Effector CD8-positive, alpha-beta T cell (primary cell): ENCODE data around the gene AKR1E2.
"Not testable (repeated sequence)": the region's sequence is repeated elsewhere in the genome, so short reads cannot be mapped to it uniquely, and the experiment has no call there.

Source experiments
- DNase-seq: peaks from one replicate; lab custom pipeline; 2025; lab: John Stamatoyannopoulos, UW

AKR1E2 gene

DNA sequence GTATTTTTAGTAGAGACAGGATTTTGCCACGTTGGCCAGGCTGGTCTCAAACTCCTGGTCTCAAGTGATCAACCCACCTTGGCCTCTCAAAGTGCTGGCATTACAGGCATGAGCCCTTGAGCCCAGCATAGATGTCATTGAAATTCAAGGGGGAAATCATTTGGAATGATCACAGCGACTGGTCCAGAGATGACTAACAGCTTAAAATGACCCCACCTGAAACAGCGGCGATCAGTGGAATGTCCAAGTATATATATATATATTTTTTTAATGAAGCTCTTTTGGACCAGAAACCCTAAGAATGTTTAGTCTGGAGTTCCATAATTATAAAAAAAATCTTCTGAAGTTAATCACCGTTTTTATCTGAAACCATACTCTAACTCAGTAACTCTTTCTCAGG is 12.5 kb upstream of the AKR1E2 start:
- DNase-seq = no peak

DNA sequence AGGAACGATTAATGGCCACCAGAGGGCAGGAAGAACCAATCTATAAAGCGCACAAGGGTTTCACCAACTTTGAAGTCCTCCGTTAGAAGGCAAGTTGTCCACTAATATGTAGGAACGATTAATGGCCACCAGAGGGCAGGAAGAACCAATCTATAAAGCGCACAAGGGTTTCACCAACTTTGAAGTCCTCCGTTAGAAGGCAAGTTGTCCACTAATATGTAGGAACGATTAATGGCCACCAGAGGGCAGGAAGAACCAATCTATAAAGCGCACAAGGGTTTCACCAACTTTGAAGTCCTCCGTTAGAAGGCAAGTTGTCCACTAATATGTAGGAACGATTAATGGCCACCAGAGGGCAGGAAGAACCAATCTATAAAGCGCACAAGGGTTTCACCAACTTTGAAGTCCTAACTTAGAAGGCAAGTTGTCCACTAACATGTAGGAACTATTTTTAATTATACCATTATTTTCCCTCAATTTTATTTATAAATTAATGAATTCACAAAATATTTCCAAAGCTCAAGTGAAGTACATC is 10.3 kb upstream of the AKR1E2 start:
- not testable (repeated sequence) for DNase-seq

DNA sequence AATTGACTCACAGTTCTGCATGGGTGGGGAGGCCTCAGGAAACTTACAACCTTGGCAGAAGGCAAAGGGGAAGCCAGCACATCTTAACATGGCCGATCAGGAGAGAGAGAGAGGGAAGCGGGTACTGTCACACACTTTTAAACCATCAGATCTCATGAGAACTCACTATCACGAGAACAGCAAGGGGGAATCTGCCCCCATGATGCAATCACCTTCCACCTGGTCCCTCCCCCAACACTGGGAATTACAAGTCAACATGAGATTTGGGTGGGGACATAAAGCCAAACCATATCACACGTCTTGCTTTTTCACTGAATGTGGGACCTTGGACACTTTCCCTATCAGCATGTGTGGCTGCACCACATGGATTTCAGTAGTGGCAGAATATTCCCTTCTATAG is 9.0 kb upstream of the AKR1E2 start:
- DNase-seq = no peak

DNA sequence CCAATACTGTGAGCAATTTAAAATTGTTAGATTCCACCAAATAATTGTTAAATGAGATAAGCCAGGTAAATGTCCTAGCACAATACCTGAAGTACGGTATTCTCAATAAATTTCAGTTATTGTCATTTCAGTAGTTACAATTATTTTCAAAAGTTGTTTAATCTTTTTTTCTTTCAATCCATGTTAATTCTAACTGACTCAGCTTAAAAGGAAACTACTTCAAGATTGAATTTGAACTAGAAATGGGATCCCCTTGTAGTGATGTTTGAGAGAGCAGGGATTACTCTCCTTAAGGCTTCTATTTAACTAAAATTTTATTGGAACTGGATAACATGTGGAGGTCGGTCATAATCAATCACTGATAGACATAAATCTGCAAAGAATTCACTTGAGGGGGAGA is 6.9 kb upstream of the AKR1E2 start:
- no peak for DNase-seq

DNA sequence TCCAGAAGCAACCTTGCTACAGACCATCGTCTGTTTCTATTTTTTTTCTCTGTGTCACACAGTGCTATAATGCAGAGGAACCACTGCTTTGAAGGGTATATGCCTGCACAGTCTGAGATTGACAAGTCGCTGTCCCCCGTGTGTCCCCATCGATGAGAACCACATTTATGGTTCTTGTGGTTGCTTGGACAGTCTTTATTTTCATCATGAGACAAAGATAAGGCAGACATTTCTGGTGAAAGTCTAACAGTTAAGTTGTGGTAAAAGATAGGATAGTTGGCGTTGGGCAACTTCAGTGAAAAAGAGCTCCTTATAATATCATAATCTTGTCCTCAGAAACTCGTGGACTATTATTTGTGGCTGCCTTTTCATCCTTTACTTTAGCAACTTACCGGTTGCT is 6.3 kb upstream of the AKR1E2 start:
- DNase-seq = no peak

DNA sequence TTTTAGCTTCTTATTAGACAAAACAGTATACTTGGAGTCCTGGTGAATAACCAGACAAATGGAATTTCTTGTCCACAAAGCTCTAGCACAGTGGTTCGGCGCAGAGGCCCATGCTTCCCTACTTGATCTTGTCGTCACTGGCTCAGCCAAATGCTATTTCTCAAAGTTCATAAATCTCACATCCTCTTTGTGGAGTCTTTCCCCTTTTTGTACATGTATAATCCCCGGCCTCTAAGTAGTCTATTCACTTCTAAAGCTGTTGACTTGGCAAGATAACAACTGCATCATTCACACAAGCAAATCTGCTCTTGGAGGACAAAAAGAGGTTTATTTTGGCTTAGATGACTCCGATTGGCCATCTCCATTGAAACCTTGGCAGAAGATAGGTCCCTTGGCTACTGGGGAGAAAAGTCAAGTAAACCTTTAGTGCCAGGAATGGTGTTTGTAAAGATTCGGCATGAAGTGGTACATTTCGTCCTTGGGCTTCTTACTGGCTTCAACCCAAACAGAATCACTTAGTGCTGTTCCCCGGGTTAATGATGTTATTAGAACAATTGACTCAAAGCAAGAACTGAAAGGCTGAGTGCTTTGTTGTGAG is 5.1 kb upstream of the AKR1E2 start:
- no peak for DNase-seq

DNA sequence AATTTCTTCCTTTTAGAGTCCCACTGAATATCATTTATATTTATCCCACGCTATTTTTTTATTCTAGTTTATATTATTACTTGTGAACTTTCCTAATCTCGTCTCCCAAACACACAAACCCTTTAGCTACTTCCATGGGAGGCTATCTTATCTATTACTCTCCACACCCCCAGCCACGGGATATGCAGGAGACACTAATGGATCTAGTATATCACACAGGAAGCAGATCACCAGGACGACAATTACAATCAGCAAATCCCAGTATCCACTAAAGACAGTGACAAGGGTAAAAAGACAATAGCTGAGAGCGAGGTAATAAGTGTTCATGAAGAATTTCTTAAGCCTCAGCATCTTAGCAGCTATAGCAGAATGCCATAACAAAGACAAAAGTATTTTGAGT is 3.8 kb upstream of the AKR1E2 start:
- no peak for DNase-seq

DNA sequence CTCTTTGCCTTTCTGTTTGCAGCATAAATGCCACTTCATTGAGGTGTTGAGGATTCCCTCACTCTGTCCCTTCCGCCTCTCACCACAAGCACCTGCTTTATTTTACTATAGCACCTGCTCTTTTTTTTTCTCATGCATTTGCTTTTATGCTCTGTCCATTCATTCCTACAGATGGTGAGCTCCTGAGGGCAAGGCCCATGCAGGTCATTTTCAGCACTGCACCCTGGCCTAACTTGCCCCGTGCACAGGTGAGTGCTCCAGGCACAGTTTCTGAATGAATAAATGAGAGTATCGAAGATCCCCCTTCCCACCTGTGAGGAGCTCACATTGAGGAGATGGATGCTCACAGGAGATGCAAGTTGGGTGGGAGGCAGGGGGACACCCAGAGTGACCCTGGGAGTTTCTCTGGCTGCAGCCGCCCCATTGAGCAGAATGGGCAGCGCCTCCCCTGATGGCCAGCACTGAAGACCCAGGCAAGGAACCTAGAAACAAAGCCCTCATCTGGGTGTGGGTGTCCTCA is 1.2 kb upstream of the AKR1E2 start:
- DNase-seq = no peak

DNA sequence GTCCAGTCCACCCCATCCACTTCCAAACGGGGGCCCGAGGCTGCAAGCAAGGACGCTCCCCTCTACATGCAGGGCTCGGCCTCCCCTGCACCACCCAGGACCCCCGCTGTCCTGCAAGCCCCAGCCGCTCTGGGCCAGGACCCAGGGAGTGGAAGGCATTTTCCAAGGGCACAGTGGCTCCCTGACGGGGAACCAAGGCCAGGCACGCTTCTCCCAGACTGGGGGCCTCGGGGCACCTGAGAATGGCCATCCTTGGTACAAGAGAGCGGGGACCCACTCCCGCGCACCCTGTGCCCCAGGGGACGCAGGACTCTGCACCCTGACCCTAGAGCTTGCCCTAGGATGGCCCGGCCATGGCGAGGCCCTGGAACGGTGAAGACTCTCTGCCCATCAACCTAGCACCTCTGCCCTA is 545 bp upstream of the AKR1E2 start:
- DNase-seq = no peak

DNA sequence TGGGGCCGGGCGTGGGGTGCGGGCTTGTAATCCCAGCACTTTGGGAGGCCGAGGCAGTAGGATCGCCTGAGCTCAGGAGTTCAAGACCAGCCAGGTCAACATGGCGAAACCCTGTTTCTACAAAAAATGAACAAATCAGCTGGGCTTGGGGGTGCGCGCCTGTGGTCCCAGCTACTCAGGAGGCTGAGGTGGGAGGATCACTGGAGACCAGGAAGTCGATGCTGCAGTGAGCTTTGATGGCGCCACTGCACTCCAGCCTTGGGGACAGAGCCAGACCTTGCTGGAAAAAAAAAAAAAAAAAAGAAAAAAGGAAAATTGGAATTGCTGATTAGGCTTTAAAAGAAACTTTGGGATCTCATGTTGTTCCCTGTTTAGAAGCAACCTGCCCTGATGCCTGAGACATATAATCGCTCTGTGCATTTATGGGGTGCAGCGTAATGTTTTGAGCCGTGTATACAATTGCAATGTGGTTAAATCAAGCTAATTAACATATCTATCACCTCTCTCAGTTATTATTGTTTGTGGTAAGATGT is 851 bp downstream of the AKR1E2 start:
- no peak for DNase-seq

DNA sequence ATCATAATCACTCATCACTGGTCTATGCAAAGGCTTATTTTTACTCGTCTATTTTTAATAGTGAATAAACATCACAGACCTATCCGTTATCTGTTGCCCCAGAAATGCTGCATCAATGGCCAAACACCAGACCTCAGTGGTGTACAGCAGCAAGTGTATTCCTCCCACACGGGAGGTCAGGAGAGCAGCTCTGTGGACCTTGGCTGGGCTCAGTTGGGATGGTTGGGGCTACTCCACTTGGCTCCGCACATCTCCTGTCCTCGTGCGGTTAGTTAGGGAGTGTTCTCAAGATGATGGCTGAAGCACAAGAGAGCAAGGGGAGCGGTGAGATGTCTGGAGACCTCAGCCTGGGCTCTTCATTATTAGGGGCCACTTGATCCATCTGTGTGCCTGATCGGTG is 2.0 kb downstream of the AKR1E2 start:
- no peak for DNase-seq

DNA sequence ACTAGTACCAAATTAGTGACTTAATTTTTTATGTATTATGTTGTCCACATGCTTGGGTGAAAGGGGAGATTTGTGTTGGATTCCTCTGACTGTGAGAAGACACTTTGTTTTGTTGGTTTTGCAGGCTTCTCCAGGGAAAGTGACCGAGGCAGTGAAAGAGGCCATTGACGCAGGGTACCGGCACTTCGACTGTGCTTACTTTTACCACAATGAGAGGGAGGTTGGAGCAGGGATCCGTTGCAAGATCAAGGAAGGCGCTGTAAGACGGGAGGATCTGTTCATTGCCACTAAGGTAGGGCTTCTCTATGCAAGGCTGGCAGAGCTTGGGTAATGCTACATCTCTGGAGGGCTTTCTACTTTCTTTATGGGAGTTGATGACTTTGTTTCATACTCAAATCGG is 4.5 kb downstream of the AKR1E2 start:
- DNase-seq = no peak

DNA sequence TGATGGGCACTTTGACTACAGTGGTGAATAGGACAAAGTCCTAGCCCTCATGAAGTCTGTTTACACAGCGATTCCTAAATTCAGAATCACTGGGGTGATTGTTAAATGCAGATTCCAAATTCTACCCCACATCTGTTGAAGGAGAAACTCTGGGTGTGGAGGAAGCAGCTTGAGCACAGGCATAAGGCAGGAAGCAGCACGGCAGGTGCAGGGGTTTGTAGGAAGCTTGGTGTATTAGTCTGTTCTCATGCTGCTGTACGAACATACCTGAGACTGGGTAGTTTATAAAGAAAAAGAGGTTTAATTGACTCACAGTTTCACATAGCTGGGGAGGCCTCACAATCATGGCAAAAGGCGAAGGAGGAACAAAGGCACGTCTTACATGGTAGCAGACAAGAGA is 5.1 kb downstream of the AKR1E2 start:
- DNase-seq = no peak

DNA sequence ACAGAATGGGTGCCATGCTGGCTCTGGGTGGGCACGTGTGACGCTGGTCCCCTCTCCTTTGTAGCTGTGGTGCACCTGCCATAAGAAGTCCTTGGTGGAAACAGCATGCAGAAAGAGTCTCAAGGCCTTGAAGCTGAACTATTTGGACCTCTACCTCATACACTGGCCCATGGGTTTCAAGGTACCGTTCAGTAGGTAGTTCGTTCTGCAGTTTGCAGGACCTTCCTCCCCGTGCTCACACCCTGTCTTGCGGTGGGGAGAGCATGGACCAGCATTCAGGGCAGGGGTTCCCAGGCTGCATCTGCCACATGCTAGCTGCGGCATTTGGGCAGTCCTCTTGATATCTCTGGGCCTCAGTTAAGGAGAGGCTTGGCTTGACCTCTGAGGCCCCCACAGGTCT is 7.3 kb downstream of the AKR1E2 start:
- no peak for DNase-seq

DNA sequence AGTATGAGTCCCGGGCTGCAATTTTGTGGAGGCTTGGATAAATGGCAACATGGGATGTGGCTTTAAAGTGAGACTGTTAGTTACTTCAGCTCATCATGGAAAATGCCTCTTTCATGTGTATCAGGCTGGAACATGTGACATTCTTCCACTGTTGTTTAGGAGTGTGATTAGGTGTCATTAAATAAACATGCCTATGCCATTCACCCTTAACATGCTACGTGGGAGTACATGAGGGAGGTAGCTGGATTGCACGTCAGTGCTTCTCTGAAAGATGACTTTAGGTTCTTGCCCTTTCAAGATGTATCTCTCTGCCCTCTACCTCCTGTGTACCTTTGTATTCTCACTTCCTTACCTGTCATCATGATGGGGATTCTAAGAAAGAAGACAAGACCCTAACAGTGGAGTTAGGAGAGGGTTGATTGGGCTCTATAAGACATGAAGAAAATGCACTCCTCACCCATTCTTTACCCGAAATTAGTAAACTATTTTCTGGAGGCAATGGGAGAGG is 8.9 kb downstream of the AKR1E2 start:
- no peak for DNase-seq

DNA sequence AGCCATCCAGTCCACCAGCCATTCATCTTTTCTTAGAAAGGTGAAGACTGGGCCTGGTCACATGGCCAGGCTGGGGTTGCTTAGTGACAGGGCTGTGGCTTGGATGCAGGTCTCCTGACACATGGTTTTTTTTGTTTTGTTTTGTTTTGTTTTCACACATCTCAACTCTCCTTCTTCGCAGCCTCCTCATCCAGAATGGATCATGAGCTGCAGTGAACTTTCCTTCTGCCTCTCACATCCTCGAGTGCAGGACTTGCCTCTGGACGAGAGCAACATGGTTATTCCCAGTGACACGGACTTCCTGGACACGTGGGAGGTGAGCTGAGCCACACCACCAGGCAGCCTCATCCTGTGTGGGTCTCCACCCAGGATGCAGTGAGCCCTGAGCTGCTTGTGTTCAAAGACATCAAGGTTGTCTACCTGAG is 9.5 kb downstream of the AKR1E2 start:
- DNase-seq = no peak

DNA sequence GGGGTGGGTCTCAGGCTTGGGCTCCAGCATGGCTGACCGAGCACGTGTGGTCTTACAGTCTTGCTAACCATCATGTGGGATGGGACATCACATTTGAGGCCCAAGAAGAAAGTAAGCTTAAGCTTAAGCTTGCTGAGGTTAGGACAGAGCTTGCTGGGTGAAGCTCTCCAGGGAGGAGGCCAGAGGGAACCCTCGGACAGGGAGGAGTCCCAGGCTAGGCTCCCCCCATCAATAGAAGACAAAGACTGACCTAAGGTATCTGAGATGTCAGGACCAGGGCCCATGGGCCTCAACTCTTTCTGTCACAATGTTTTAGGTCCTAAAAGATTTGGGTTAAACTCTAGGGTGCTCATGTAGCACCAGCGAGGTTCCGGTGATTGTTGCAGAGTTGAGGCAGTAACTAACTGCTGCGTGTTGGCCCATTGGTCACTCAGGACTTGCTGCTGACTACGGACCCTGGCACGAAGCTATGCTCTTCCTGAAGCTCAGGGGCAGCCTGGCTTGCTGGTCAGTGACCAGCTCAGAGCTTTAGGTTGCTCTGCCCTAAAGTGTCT is 10.5 kb downstream of the AKR1E2 start:
- DNase-seq = no peak

DNA sequence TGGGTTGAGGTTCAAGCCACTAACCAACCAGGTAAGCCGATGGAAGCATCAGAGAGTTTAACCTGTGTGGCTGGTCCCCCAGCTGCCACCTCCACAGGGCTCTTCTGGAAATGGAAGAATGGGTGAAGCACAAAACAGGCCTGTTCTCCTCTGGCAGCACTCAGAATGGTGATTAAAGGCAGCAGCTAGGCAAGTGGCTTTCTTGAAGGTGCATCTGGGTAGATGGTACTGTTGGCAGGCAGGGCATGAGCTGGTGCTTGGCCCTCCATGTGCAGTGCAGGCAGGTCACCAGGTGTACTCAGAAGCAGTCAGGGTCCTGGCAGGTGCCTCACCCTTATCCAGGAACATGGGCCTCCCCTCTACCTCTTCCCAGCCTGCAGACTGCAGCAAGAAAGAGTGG is 11.5 kb downstream of the AKR1E2 start:
- no peak for DNase-seq

DNA sequence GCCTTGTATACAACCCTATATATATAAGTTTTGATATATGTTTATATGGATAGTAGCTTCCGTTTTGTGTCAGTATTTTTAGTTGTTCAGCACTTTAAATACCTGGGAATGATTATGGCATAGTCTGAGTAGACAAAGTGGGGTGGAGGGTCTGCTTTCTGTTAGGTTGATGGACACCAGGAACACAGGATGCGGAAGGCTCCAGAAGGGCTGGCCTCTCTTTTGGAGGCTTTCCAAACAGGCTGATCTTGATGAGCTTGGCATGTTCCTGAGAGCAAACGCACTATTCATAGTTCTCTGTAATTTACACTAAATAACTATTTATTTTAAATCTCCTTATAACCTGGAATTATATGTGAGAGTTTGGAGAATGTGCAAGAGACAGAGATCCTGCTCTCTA is 12.7 kb downstream of the AKR1E2 start:
- no peak for DNase-seq

DNA sequence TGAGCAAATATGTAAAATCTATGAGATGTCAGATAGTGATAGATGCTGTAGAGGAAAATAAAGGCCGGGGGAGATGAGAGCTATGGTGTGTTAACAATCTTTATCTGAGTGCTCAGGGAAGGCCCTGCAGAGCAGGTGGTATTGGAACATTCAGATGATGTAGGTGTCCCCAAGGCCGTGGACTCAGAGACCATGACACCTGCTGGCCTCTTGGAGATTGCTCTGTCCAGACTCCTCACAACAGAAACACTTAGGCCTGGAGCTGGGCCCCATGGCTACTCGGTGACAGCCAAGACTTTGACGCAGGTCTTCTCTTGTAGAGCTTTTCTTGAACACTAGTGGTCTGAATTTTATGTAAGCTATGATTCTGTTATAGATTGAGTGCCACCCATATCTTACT is 13.3 kb downstream of the AKR1E2 start:
- DNase-seq = no peak

DNA sequence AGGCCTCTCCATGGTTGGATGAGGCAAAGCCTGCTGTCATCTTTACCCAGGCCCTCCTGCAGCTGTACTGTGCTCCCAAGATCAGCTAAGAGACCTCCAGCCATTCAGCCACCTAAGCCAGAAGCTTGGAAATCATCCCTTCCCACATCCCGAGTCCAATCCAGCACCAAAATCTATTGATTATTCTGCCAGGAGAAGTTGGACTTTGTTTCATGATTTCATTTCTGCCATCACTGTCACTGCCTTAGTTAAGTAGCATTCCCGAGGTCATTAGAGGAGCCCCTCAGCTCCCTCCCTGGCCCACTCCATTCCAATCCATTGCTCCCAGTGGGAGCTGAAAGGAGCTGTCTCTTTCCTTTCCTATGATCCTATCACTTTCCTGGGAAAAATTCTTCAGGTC is 14.1 kb downstream of the AKR1E2 start:
- no peak for DNase-seq

DNA sequence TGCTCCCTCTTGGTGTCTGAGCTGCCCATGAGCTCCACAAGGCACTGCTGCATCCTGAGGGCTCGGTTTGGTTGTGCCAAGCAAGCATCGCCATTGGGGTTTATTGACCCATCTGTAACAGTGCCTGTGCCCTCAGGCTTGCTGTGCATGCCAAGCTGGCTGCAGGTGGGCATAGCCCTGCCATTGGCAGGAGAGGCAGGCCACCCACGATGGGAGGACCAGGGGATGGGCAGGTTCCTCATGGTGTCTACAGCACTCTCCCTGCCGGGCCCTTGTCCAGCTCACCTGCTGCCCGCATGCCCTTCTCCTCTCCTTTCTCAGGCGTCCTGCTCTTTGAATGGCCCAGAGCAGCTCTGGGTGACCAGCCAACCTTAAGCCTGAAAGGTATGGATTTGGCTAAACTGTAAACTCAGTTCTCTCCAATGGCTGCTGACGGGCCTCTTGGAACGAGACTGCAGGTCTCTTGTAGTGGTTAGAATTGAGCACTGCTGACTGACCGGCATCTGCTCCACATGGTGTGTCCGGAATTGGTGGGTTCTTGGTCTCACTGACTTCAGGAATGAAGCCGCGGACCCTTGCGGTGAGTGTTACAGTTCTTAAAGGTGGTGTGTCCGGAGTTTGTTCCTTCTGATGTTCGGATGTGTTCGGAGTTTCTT is 17.6 kb downstream of the AKR1E2 start:
- DNase-seq = no peak

DNA sequence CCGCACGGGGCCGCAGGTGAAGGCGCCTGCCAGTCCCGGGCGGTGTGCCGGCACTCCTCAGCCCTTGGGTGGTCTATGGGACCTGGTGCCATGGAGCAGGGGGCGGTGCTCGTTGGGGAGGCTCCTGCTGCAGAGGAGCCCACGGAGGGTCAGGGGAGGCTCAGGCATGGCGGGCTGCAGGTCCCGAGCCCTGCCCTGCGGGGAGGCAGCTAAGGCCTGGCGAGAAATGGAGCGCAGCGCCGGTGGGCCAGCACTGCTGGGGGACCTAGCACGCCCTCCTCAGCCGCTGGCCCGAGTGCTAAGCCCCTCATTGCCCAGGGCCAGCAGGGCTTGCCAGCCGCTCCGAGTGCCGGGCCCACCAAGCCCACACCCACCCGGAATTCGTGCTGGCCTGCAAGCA is 18.9 kb downstream of the AKR1E2 start:
- DNase-seq = no peak
